ENCODE data around the gene PTPRF. TPM values are rescaled to one million over a fixed set of nuclear protein-coding genes. Genes with fewer than 3 reads are reported as not detected.

PTPRF gene
- total RNA-seq, 2 donors from 2014 or later = 0.52 to 5.9 TPM

DNA sequence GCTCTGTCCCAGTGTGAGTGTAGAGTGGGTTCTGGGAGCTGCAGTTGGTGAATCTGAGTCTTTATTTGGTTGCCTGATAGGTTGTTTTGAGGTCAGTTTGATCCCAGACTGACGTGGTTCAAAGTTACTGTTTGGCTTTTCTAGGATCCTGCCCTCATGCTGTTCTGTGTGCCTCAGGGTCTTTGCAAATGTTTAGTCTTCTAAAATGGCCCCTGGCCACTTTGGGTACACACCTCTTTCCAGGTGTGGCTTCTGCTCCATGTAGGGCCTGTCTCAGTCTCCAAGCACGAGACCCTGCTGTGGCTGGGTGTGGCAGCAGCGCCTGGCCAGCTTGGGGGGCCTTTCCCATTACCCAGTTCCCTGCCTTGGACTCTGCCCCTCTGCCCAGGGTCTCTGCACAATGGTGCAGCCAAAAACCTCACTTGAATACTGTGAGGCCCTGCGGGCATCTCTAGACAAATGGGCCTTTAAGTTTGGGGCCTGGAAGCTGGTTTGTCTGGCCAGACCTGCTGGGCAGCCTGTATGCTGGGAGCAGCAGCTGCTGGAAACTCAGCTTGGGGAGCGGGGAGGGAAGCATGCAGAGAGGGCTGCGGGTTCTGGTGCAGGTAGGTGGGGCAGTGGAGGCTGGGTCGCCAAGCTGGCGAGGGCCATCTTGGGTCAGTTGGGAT lies 5.6 kb downstream of the PTPRF start:
- no peak overlapping the region for H3K27ac Mint-ChIP-seq
- peaks cover 23% of the 10 kb centered on the region for H3K4me1 Mint-ChIP-seq
- no peaks in the 10 kb centered on the region for H3K9me3 ChIP-seq (ENCODE audit: control insufficient read depth, low read length, poor library complexity, severe bottlenecking)
- H3K4me3 Mint-ChIP-seq = no peak overlapping the region
- ATAC-seq (no peak), DNase-seq (no peak)
- peaks cover 6% of the 10 kb centered on the region for H3K36me3 Mint-ChIP-seq (ENCODE audit: low read depth)
- peaks cover 50% of the 10 kb centered on the region for H3K27me3 Mint-ChIP-seq

DNA sequence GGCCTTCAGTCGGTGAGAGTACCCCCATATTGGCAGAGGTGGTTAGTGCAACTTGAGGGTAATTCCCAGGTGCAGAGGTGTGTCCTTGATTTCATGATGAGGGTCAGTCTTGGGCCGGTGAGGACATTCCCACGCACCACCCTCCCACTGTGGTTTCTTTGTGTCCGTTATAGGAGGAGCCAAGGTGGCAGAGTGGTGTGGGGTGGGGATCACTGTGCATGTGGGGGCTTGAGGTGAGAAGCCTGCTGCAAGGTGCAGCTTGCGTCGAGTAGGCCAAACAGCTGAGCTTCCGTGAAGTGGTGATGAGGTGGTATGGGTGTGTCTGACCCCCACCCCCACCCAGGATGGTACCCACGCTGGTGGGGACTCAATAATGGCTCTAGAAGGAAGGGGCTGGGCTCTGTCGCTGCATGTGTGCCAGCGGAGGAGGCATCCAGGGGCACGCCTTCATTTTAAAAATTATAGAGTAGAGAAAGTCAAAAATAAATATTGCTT lies 6.2 kb downstream of the PTPRF start:
- peaks cover 47% of the 10 kb centered on the region for H3K27me3 Mint-ChIP-seq
- no peak overlapping the region for H3K4me3 Mint-ChIP-seq
- no peak for ATAC-seq
- peak overlapping the region; percentile 90 for H3K27ac Mint-ChIP-seq
- peaks cover 3% of the 10 kb centered on the region for H3K36me3 Mint-ChIP-seq (ENCODE audit: low read depth)
- no peak for DNase-seq
- no peaks in the 10 kb centered on the region for H3K9me3 ChIP-seq (ENCODE audit: control insufficient read depth, low read length, poor library complexity, severe bottlenecking)
- H3K4me1 Mint-ChIP-seq = peaks cover 20% of the 10 kb centered on the region

DNA sequence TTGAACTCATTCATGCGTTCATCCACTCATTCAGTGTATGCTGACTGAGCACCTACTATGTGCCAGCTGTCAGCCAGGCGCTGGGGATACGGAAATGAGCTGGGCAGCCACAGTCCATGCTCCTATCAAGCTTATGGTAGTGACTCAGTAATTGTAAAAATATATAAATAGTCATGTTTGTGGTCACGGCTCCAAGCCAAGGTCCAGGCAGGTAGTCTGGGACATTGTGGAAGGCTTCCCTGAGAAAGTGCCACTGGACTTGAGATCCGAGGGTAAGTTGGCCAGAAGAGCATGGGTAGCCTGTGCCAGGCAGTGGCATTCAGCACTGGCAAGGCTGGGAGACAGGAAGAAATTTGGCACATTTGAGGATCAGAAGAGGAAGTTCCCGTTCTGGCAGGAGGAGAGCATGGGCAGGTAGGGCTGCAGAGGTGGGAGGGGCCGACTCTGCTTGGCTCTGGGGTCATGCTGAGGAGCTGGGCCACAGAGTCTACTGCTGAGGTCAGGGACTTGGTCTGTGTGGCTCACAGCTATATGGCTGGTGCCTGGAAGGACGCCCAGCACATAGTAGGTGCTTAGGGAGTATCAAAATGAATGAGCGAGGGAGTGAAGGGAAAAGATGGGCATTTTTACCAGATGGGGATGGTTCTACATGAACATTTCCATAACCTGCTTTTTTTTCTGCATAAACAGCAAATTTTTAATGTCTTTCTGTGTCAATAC lies 6.9 kb downstream of the PTPRF start:
- Mint-ChIP-seq H3K27me3 (peaks cover 41% of the 10 kb centered on the region), H3K27ac (peak overlapping the region; percentile 90), H3K36me3 (ENCODE audit: low read depth) (no peaks in the 10 kb centered on the region), H3K4me1 (peaks cover 16% of the 10 kb centered on the region), H3K4me3 (no peak overlapping the region)
- DNase-seq (no peak), ATAC-seq (no peak)
- no peaks in the 10 kb centered on the region for H3K9me3 ChIP-seq (ENCODE audit: control insufficient read depth, low read length, poor library complexity, severe bottlenecking)

DNA sequence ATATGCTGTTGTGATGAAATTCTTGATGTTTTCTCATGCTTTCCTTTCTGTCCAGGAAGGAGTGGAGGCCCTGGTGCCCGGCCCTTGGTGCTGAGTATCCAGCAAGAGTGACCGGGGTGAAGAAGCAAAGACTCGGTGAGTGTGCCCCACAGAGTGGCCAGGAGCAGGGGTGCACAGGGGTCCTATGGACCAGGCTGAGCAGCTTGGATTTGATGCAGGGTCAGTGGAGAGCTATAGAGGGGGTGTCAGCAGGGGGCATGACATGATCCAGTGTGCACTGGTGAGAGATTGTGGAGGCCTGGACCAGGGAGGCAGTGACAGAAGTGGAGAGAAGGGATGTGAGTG lies 7.4 kb downstream of the PTPRF start:
- Mint-ChIP-seq H3K4me1 (peaks cover 11% of the 10 kb centered on the region), H3K36me3 (ENCODE audit: low read depth) (no peaks in the 10 kb centered on the region), H3K27me3 (peaks cover 35% of the 10 kb centered on the region), H3K4me3 (no peak overlapping the region), H3K27ac (peak overlapping the region; percentile 90)
- H3K9me3 ChIP-seq (ENCODE audit: control insufficient read depth, low read length, poor library complexity, severe bottlenecking) = no peaks in the 10 kb centered on the region
- DNase-seq (no peak), ATAC-seq (no peak)

DNA sequence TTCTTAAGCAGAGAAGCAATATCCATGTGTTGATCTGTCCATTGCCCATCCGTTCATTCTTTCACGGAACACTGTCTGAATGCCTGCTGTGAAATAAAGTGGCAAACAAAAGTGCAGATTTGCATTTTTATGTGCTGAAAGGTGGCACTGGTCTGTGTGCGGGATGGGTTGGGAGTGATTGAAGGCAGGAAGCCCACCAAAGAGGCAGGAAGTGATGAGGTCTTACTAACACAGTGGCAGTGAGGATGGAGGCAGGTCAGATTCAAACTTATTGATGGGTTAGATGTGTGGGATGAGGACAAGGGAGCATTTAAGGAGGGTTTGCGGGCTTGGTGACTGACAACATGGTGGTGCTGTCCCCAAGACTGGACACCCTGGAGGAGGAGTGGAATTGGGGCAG lies 8.3 kb downstream of the PTPRF start:
- Mint-ChIP-seq H3K36me3 (ENCODE audit: low read depth) (no peaks in the 10 kb centered on the region), H3K27me3 (peaks cover 27% of the 10 kb centered on the region), H3K4me1 (peaks cover 11% of the 10 kb centered on the region), H3K27ac (no peak overlapping the region), H3K4me3 (no peak overlapping the region)
- no peaks in the 10 kb centered on the region for H3K9me3 ChIP-seq (ENCODE audit: control insufficient read depth, low read length, poor library complexity, severe bottlenecking)
- DNase-seq (no peak), ATAC-seq (no peak)

DNA sequence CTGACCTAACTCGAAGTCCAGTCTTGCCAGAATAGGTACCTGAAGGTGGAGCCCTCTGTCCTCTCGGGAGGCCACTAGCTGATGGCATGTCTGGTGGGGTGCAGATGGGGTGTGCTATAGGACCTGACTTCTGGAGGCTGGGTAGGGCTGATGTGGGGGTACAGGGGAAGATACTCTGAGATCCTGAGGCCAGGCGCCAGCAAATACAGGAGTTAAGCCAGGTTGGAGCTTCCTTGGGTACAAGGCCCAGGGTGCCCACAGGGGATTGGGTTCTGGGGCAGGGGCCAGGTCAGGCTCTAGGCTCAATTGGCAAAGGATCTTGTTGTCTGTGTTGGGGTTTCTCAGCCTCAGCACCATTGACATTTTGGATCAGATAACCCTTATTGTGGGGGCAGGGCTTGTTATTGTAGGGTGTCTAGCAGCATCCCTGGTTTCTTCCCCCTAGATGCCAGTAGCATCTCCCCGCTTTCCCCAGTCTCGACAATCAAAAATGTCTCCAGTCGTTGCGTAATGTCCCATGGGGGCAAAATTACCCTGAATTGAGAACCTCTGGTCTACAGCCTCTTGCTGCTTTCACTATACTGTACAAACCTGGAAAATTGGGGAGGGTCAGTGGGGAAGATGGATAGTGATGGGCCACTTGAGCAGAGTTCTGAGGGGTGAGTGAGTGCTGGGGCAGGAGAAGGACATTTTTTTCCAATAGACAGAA lies 9.2 kb downstream of the PTPRF start:
- no peaks in the 10 kb centered on the region for H3K36me3 Mint-ChIP-seq (ENCODE audit: low read depth)
- ATAC-seq (no peak), DNase-seq (no peak)
- peaks cover 20% of the 10 kb centered on the region for H3K27me3 Mint-ChIP-seq
- H3K4me3 Mint-ChIP-seq = no peak overlapping the region
- no peak overlapping the region for H3K27ac Mint-ChIP-seq
- peaks cover 11% of the 10 kb centered on the region for H3K4me1 Mint-ChIP-seq
- no peaks in the 10 kb centered on the region for H3K9me3 ChIP-seq (ENCODE audit: control insufficient read depth, low read length, poor library complexity, severe bottlenecking)

DNA sequence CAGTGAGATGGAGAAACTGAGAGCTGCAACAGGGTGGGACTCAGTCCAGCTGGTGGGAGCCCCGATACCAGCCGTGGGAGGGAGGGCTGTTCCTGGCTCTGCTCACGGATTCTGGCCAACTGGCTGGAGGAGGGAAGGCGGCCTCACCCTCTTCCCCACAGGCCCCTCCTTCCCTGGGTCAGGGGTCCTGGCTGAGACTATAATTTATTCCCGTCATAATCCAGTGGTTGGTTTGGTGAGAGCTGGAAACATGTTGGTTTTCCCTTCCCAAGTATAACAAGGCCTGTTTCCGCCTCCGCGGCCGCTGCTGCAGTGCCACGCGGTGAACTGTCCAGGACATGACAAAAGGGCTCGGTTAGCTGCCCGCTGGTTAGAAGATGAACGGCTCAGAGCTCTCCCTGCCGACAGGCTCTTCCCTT lies 10.0 kb downstream of the PTPRF start:
- no peaks in the 10 kb centered on the region for H3K9me3 ChIP-seq (ENCODE audit: control insufficient read depth, low read length, poor library complexity, severe bottlenecking)
- no peak overlapping the region for H3K4me3 Mint-ChIP-seq
- H3K4me1 Mint-ChIP-seq = peaks cover 11% of the 10 kb centered on the region
- H3K27ac Mint-ChIP-seq = no peak overlapping the region
- H3K36me3 Mint-ChIP-seq (ENCODE audit: low read depth) = no peaks in the 10 kb centered on the region
- peaks cover 20% of the 10 kb centered on the region for H3K27me3 Mint-ChIP-seq
- DNase-seq (no peak), ATAC-seq (no peak)

DNA sequence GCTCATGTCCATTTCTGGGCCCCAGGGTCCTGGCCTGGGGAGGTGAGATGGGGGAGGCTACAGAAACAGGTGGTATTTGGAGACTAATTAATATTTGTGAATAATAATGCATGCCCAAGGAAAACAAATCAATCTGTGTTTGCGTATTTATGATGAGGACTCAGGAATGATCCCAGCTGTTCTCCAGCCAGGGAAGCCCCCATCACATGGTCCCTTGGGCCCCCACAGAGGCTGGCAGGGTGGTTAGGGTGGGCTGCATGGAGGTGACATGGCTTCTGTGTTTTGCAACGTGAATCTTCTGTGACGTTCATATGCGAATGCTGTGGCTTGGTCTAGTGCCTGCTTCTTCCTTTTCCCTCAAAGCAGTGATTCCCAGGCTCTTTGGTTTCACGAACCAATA lies 10.5 kb downstream of the PTPRF start:
- no peaks in the 10 kb centered on the region for H3K9me3 ChIP-seq (ENCODE audit: control insufficient read depth, low read length, poor library complexity, severe bottlenecking)
- DNase-seq (no peak), ATAC-seq (no peak)
- no peak overlapping the region for H3K27ac Mint-ChIP-seq
- no peak overlapping the region for H3K4me3 Mint-ChIP-seq
- peaks cover 22% of the 10 kb centered on the region for H3K27me3 Mint-ChIP-seq
- H3K4me1 Mint-ChIP-seq = peaks cover 11% of the 10 kb centered on the region
- no peaks in the 10 kb centered on the region for H3K36me3 Mint-ChIP-seq (ENCODE audit: low read depth)

DNA sequence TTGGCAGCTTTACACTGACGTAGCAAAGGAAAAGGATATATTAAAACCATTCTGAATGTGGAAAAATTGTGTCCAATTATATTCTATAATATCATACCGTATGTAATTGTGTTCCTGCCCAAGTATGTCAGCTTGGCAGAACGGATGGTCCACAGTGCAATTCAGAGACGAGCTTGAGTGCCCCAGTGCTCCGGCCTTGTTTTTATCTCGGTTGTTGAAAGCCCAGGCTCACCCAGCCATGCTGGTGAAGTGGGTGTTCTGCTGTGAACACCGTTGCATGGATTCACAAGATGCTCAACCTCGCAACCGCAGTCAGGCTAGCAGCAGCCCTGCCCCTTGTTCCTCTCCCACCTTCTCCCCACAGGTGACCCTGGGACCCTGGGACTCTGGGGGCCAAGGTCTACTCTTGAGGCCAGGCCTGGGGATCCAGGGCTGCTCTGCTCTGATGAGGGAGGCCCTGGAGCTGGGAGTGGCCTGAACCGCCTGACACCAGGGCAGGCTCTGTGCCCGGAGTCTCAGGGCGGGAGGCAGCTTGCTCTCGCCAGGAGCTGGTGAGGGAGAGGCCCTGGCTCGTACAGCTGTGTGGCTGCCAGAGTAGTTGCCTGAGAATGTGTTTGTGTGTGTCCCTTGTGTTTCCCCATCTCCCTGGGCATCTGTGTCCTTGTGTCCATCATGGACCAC lies 11.2 kb downstream of the PTPRF start:
- no peak overlapping the region for H3K27ac Mint-ChIP-seq
- peaks cover 2% of the 10 kb centered on the region for H3K36me3 Mint-ChIP-seq (ENCODE audit: low read depth)
- H3K9me3 ChIP-seq (ENCODE audit: control insufficient read depth, low read length, poor library complexity, severe bottlenecking) = no peaks in the 10 kb centered on the region
- no peak for ATAC-seq
- H3K4me3 Mint-ChIP-seq = no peak overlapping the region
- H3K27me3 Mint-ChIP-seq = peaks cover 28% of the 10 kb centered on the region
- DNase-seq = no peak
- peaks cover 11% of the 10 kb centered on the region for H3K4me1 Mint-ChIP-seq

DNA sequence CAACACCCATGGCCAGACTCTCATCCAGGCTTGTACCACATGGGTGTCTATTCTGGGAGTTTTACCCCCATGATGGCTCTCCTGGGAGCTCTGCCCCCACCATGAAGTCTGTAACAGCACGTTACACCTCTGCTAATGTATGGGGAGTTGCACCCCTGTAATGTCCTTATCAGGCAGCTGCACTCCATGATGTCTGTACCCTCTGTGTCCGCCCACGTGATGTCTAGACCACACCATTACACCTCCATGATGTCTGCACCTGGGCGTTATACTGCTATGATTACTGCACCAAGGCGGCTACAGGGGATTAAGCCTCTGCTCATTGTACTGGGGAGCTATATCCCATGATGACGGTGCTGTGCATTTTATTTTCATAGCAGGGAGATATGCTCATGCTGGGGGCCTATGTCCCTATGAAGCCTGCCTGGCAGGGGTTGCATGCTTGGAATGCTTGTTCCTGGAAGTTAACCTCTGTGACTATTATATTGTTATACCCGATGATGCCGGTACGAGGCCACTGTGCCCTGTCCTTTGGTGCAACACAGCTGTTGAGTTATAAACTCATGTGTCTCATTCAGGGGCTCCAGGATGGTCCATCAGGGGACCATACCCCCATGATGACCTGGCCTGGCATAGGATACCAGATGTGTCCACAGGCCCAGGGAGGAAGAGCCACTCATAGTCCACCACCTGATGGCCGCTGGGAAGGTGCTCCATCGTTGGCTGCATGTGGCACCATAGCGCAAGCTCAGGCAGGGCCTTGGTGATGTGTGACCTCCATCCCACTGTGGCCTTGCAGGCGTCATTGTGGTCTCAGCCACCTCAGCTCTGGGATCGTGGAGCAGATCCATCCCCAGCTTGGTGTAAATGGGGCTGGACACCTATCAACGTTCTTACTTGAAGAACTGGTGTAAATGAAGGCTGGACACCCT lies 12.1 kb downstream of the PTPRF start:
- Mint-ChIP-seq H3K36me3 (ENCODE audit: low read depth) (peaks cover 2% of the 10 kb centered on the region), H3K27ac (no peak overlapping the region), H3K4me1 (peaks cover 7% of the 10 kb centered on the region), H3K27me3 (peaks cover 22% of the 10 kb centered on the region), H3K4me3 (no peak overlapping the region)
- no peak for ATAC-seq
- no peaks in the 10 kb centered on the region for H3K9me3 ChIP-seq (ENCODE audit: control insufficient read depth, low read length, poor library complexity, severe bottlenecking)
- no peak for DNase-seq

DNA sequence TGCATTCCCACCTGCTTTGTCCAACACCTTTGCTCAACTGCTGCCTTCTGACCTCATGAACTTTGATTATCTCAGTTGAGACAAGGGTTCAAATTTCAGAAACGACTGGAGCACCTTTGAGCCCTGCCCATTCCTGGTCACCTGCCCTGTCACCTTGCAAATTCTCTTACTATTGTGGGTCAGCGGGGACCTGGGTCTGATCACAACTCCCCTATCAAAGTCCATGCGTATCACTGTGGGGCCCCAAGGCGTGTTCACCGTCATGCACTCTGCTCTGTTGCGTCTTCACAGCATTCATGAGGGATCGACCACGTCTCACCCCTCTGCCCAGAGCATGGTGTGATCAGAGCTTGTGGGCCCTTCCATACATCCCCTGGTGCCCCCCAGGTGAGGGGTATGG lies 12.9 kb downstream of the PTPRF start:
- no peak overlapping the region for H3K27ac Mint-ChIP-seq
- no peak for ATAC-seq
- peaks cover 2% of the 10 kb centered on the region for H3K36me3 Mint-ChIP-seq (ENCODE audit: low read depth)
- no peak for DNase-seq
- no peak overlapping the region for H3K4me3 Mint-ChIP-seq
- H3K9me3 ChIP-seq (ENCODE audit: control insufficient read depth, low read length, poor library complexity, severe bottlenecking) = no peaks in the 10 kb centered on the region
- H3K4me1 Mint-ChIP-seq = peaks cover 2% of the 10 kb centered on the region
- peaks cover 19% of the 10 kb centered on the region for H3K27me3 Mint-ChIP-seq

DNA sequence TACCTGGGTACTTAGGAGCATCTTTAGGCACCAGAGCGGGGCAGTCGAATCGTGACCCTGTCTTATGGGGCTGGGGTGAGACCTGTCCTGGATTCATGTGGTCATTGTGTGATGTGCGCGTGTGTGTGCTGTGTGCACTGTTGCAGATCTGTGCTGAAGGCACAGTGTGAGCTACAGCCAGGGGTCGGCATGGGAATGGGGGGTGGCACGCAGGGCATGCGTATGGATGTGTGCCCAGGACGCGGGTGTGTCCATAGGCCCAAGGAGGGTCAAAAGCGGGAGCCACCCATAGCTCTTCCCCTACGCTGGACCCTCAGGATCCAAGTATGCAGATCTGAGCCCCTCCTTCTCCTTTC lies 14.6 kb downstream of the PTPRF start:
- H3K4me3 Mint-ChIP-seq = no peak overlapping the region
- H3K27ac Mint-ChIP-seq = no peak overlapping the region
- H3K27me3 Mint-ChIP-seq = peaks cover 13% of the 10 kb centered on the region
- ATAC-seq (no peak), DNase-seq (no peak)
- peaks cover 4% of the 10 kb centered on the region for H3K4me1 Mint-ChIP-seq
- H3K9me3 ChIP-seq (ENCODE audit: control insufficient read depth, low read length, poor library complexity, severe bottlenecking) = no peaks in the 10 kb centered on the region
- peaks cover 2% of the 10 kb centered on the region for H3K36me3 Mint-ChIP-seq (ENCODE audit: low read depth)

Data from T-helper 17 cell (primary cell).